ENCODE results near the gene MAN1C1.

Gene MAN1C1

DNA sequence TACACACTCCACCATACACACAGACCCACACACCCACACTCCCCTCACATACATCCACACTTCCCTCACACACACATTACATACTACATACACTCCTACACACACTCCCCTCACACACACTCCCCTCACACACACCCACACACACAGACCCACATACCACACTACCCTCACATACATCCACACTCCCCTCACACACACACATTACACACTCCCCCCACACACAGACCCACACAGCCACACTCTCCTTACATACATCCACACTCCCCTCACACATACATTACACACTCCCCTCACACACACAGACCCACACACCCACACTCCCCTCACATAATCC is 150.8 kb downstream of the MAN1C1 start:
- no peak overlapping the region for H3K27ac Mint-ChIP-seq

DNA sequence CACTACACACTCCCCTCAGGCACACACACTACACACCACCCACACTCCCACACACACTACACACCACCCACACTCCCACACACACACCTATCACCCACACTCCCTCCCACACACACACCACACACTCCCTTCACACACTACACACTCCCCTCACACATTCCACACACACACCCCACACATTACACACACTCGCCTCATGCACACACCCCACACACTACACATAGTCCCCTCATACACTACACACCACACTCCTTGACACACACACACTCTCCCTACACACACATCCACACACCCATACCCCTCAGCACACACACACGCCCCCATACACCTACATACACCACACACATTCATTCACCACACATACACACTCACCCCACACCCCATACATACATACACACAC is 152.4 kb downstream of the MAN1C1 start:
- no peaks in the 10 kb centered on the region for H3K9me3 Mint-ChIP-seq
- H3K4me1 Mint-ChIP-seq (ENCODE audit: low read depth) = peaks cover 58% of the 10 kb centered on the region
- H3K27me3 Mint-ChIP-seq = peaks cover 22% of the 10 kb centered on the region
- no peaks in the 10 kb centered on the region for H3K36me3 Mint-ChIP-seq (ENCODE audit: low read depth)
- H3K27ac Mint-ChIP-seq = no peak overlapping the region
- H3K4me3 Mint-ChIP-seq = no peak overlapping the region

More for the DNA sequence above, 150.8 kb downstream of the MAN1C1 start:
- Mint-ChIP-seq H3K4me3 (no peak overlapping the region), H3K9me3 (no peaks in the 10 kb centered on the region), H3K4me1 (ENCODE audit: low read depth) (peaks cover 42% of the 10 kb centered on the region), H3K27me3 (peaks cover 15% of the 10 kb centered on the region), H3K36me3 (ENCODE audit: low read depth) (no peaks in the 10 kb centered on the region)

DNA sequence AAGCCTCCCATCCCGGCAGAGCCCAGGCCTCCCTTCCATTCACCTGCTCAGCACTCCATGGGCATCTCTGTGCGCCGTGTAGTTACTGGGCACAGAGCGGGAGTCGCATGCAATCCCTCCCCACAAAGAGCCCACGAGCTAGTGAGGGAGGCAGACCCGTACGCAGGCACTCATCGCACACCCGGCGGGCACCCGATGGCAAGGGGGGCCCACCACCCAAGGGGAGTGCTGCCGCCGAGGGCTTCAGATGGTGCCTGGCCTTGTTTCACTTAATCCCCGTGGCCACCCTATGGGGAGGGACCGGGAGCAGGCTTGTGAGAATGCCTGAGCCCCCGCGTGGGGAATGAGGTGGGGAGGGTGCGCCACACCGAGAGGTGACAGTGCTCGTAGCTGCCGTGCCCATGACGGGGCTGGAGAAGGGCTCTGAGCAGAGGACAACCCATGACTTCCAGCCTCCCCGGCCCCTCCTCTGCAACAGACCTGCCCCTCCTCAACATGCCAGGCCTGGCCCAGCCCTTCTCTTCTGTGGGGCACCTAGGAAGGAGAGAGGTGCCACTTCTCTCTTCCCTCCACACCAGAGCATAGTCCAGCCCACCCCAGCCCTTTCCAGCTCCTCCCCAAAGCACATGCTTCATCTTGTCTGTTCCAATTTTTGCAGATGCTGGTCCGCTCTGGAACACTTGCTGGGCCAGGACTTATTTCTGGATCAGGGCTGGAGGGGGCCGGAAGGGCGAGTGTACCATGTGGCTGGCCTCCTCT is 153.2 kb downstream of the MAN1C1 start:
- peaks cover 65% of the 10 kb centered on the region for H3K4me1 Mint-ChIP-seq (ENCODE audit: low read depth)
- H3K27ac Mint-ChIP-seq = no peak overlapping the region
- H3K9me3 Mint-ChIP-seq = no peaks in the 10 kb centered on the region
- no peaks in the 10 kb centered on the region for H3K36me3 Mint-ChIP-seq (ENCODE audit: low read depth)
- H3K27me3 Mint-ChIP-seq = peaks cover 22% of the 10 kb centered on the region
- H3K4me3 Mint-ChIP-seq = no peak overlapping the region

DNA sequence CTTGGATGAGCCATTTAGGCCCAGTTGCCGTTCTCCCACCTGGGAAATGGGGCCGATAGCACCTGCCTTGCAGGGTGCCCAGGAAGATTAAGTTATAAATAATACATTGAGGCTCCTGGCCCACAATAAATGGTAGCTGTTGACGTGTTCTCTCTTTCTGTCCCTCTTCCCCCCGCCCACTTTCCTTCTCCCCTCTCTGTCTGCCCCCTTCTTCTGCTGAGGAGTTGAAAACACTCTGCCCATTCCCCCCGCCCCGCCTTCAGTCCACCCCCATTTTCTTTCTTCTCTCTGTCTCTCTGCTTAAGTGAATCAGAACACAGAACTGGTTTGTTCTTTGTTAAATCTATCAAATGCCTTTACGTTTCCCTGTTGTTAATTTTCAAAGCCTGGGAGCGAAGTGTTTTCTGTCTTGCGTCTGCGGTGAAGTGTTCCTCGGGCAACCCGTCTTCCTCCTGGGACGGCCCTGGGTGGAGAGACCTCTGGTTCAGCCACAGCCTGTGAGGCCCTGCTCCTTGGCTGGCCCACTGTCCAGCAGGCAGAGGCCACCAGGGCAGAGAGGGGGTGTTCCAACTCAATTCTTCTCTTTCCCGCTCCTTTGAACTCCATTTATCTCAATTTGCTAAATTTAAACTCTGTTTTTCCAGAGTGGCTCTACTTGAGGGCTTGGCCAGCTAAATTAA is 154.1 kb downstream of the MAN1C1 start:
- Mint-ChIP-seq H3K4me3 (peak overlapping the region; percentile 30), H3K27me3 (peaks cover 22% of the 10 kb centered on the region), H3K9me3 (no peaks in the 10 kb centered on the region), H3K36me3 (ENCODE audit: low read depth) (no peaks in the 10 kb centered on the region), H3K4me1 (ENCODE audit: low read depth) (peaks cover 67% of the 10 kb centered on the region), H3K27ac (peak overlapping the region; percentile 53)

DNA sequence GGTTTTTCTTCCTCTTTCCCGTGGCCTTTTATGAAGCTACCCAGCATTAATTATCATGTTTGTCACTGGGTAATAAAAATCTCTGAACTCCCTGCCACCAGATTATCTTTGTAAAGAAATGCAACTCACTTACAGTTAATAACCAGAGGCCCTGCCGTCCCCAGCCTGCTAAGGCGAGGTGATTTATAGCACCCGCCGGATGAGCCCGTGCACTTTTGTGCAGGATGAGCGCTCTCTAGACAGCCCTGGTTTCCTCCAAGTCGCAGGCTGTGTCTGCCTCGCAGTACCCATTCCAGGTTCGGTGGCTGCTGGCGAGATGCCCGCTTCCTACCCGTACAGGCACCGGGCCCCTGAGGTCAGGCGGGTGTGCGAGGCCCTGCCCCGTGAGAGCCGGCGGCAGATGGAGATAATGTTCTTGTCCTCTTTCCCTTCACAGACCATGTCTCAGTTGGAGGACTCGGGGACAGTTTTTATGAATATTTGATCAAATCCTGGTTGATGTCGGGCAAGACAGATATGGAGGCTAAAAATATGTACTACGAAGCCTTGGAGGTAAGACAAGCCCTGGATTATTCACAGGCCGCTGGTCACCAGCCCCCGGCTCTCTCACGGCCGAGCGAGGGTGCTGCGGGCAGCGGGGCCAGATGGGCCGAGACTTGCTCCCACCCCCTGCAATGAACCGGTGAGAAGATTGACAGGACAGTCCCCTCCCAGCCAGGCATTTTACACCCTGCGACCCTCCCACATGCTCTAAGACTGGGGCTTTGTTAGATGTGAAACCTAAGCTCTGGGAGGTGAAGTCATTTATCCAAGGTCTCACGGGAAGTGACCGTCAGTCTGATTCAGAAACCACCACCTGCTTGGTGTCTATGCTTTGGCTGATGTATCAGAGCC is 154.9 kb downstream of the MAN1C1 start:
- Mint-ChIP-seq H3K27me3 (peaks cover 22% of the 10 kb centered on the region), H3K4me3 (peak overlapping the region; percentile 30), H3K27ac (peak overlapping the region; percentile 53), H3K4me1 (ENCODE audit: low read depth) (peaks cover 65% of the 10 kb centered on the region), H3K36me3 (ENCODE audit: low read depth) (no peaks in the 10 kb centered on the region), H3K9me3 (no peaks in the 10 kb centered on the region)

DNA sequence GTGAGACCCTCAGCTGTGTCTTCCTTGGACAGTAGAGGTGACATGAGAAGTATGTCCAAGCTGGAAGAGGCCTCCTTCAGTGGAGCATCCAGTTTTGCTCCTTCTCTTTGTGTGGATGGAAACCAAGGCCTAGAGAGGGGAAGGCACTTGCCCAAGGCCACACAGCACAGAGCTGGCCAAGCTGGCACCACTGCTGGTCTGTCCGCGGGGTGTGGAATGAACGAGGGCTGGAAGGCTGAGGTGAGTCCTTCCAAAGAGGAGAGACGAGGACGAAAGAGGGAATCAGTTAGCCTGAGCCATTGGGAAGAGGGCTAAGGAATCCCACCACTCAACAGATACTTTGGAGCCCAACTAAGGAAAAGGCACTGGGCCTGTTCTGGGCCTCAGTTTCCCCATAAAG is 155.6 kb downstream of the MAN1C1 start:
- Mint-ChIP-seq H3K4me3 (no peak overlapping the region), H3K4me1 (ENCODE audit: low read depth) (peaks cover 61% of the 10 kb centered on the region), H3K36me3 (ENCODE audit: low read depth) (no peaks in the 10 kb centered on the region), H3K27me3 (peaks cover 22% of the 10 kb centered on the region), H3K27ac (no peak overlapping the region), H3K9me3 (no peaks in the 10 kb centered on the region)

DNA sequence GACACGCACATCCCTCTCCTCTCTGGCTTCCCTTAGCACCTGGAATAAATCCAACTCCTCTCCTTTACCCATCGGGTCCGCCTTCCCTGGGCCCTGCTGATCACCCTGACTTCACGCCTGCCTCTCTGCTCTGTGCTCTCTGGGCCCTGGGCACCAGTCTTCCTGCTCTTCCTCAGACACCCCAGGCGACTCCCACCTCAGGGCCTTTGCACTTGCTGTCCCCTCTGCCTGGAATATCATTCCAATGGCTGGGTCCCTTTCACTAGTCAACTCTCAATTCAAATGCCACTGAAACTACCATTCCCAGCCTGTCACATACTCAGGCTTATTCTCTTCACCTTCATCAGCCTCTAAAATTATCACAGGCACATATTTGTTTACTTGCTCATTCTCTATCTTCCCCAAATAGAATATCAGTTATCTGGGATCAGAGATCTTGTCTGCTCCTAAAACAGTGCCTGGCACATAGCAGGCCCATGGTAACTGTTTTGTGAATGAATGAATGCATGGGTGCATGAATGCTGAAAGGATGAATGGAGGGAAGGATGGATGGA is 156.2 kb downstream of the MAN1C1 start:
- Mint-ChIP-seq H3K9me3 (no peaks in the 10 kb centered on the region), H3K4me3 (no peak overlapping the region), H3K27ac (no peak overlapping the region), H3K27me3 (peaks cover 22% of the 10 kb centered on the region), H3K36me3 (ENCODE audit: low read depth) (no peaks in the 10 kb centered on the region), H3K4me1 (ENCODE audit: low read depth) (peaks cover 61% of the 10 kb centered on the region)

DNA sequence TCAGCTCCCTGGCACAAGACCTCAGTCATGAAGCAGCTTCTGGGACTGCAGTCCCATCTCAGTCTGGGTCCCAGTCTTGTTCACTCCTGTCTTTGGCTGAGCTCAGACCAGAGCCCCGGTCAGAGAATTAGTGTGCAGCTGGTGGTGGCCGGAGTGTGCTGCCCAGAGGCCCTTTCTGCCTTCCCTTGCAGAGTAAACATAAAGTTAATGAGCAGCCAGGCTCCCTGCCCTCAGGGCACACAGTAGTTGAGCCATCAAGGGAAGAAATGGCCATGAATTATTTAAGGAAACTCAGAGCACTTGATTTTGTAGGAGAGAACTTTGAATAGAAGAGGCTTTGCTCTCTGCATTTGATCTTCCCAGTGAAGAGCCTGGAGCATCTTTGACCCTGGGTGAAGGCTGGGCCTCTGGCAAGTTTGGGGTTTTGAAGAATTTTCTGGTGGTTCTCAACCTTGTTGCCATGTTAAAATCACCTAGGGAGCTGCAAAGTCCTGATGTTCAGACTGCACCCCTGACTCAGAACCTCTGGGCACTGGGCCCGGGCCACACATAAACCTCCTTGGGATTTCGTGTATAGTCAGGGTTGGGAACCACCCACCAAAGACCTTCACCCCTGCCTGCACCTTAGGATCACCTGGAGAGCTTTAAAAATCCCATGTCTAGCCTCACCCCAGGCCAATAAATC is 157.0 kb downstream of the MAN1C1 start:
- Mint-ChIP-seq H3K4me1 (ENCODE audit: low read depth) (peaks cover 61% of the 10 kb centered on the region), H3K36me3 (ENCODE audit: low read depth) (no peaks in the 10 kb centered on the region), H3K27me3 (peaks cover 22% of the 10 kb centered on the region), H3K9me3 (no peaks in the 10 kb centered on the region), H3K27ac (no peak overlapping the region), H3K4me3 (no peak overlapping the region)

DNA sequence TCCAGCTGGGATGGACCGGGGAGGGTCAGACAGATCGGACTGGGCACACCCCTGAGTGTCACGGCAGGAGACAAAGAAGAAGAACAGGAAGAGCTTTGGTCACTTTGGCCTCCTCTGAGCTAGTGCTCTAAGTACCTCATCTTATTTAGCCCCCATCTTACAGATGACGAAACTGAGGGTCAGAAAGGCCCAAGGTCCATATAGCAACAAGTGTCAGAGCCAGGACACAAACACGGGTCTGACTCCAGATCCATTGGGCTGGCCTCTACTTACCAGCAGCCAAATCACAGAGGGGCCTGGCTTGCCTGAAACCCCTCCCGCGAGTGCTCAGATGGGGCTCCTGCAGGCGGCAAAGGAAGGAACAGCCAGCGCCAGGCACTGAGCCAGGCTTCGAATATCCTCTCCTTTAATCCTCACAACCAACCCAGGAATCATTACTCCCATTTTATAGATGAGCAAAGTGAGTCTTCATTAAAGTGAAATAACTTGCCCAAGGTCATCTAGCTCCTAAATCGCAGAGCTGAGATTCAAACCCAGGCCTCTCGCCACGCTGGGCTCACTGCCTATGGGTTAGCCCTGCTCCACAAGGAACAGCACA is 157.7 kb downstream of the MAN1C1 start:
- peaks cover 61% of the 10 kb centered on the region for H3K4me1 Mint-ChIP-seq (ENCODE audit: low read depth)

DNA sequence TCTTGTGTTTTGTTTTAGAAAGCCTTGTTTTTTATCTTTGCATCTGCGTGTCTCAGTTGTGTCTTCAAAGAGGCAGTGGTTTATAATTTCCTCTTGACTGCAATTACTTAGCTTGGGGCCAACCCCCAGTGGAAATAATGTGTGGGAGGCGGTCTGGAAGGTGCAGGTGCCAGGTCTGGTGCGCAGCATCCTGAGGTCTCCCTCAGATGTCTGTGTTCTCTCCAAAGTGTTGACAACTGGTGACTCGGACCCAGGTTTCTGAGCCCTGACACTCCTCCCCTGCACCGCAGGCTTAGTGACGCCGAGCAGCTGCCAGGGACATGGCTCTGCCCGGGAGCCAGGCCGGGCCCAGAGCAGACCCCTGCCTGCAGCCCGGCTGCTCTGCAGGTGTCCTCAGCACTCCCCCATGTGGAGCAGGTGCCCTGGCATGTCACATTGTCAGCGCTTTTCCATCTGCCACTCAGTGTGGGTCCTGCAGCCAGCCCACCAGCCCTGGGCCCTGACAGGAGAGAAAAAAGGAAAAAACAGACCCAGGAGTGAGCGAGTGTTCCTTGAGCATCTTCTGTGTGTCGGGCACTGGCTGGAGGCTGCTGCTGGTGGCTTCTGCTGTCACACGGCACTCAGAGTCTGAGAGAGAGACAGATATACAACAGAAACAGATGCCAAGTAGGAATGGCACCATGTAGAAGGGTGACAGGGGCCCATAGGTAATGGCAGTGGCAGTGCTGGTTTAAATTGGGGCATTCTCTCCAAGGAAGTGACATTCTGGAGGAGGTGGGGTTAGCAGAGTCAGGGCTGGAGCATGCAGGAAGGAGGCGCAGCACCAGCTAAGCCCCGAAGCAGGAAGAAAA is 158.6 kb downstream of the MAN1C1 start:
- Mint-ChIP-seq H3K27ac (peak overlapping the region; percentile 77), H3K36me3 (ENCODE audit: low read depth) (no peaks in the 10 kb centered on the region), H3K4me3 (peak overlapping the region; percentile 64), H3K9me3 (no peaks in the 10 kb centered on the region), H3K27me3 (peaks cover 21% of the 10 kb centered on the region), H3K4me1 (ENCODE audit: low read depth) (peaks cover 59% of the 10 kb centered on the region)

More for the DNA sequence above, 157.7 kb downstream of the MAN1C1 start:
- H3K27me3 Mint-ChIP-seq = peaks cover 22% of the 10 kb centered on the region
- no peaks in the 10 kb centered on the region for H3K9me3 Mint-ChIP-seq
- peak overlapping the region; percentile 77 for H3K27ac Mint-ChIP-seq
- peak overlapping the region; percentile 64 for H3K4me3 Mint-ChIP-seq
- no peaks in the 10 kb centered on the region for H3K36me3 Mint-ChIP-seq (ENCODE audit: low read depth)

DNA sequence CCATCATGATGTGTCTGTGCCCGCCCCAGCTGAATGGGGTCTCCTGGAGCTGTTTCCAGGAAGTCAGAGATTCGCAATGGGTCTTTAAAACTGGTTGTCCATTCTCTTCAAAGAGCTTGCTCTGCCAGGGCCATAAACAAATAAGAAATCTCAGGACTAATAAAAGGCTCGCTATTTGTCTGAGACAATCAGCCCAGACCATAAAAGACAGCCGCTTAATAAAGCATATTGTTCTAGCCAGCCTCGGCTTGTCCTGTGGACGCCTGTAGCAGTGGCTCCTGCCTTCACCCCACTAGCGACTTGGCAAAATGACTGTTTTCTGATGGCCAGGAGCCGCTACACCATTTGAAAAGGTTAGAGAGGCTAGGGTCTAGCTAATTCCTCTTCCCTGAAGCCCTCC is 162.8 kb downstream of the MAN1C1 start:
- peaks cover 18% of the 10 kb centered on the region for H3K4me1 Mint-ChIP-seq (ENCODE audit: low read depth)
- no peak overlapping the region for H3K4me3 Mint-ChIP-seq
- H3K36me3 Mint-ChIP-seq (ENCODE audit: low read depth) = no peaks in the 10 kb centered on the region
- H3K9me3 Mint-ChIP-seq = no peaks in the 10 kb centered on the region
- no peak overlapping the region for H3K27ac Mint-ChIP-seq
- no peaks in the 10 kb centered on the region for H3K27me3 Mint-ChIP-seq

DNA sequence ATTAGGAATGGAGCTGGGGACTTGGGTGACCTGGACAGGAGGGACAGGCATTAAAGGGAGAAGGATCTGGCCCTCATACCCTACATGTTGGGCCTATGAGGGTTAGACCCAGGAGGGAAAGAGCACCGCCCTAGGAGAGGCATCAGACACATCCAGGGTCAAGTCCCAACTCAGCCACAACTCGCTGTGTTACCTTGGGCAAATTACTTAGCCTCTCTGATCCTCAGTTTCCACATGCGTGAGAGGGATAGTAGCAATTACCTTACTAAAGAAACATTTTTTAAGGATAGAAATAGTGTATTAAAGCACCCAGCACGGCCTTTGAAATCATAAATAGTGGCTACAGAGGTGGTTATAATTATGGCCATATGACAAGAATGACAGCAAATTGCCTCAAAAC is 163.3 kb downstream of the MAN1C1 start:
- H3K4me1 Mint-ChIP-seq (ENCODE audit: low read depth) = peaks cover 13% of the 10 kb centered on the region
- H3K36me3 Mint-ChIP-seq (ENCODE audit: low read depth) = no peaks in the 10 kb centered on the region
- H3K9me3 Mint-ChIP-seq = no peaks in the 10 kb centered on the region
- no peak overlapping the region for H3K4me3 Mint-ChIP-seq
- H3K27ac Mint-ChIP-seq = no peak overlapping the region
- no peaks in the 10 kb centered on the region for H3K27me3 Mint-ChIP-seq

DNA sequence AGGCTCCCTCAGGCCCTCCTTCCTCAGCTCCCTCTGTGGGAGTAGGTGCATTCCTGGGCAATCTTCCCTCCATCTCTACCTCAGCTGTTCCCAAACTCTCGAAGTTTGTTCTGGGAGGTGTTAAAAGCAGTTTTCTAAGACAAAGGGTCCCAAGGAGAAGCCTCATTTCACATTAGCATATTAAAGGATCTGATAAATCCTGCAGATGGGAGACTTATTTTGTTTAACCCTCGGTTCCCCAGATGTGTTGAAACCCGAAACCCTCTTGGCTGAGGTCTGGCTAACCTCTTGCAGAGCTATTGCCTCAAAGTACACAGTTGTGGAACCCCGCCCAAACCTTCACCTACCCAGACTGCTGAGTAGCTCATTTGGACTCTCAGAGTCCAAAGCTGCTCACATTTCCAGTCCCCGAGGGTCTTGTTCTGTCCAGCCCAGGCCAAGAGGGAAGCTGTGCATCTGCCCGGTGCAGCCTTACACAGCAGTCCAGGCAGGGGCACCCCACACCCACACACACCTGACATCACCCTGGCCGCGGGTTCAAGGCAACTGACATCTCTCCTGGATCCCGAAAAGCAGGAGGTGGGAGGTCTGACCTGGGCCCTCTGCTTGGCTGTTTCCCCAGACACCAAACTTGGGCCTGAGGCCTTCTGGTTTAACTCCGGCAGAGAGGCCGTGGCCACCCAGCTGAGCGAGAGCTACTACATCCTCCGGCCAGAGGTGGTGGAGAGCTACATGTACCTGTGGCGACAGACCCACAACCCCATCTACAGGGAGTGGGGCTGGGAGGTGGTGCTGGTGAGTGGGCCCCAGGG is 163.9 kb downstream of the MAN1C1 start:
- Mint-ChIP-seq H3K4me3 (no peak overlapping the region), H3K27ac (no peak overlapping the region), H3K4me1 (ENCODE audit: low read depth) (peaks cover 7% of the 10 kb centered on the region), H3K27me3 (no peaks in the 10 kb centered on the region), H3K36me3 (ENCODE audit: low read depth) (no peaks in the 10 kb centered on the region), H3K9me3 (no peaks in the 10 kb centered on the region)

Data from stimulated activated naive CD8-positive, alpha-beta T cell treated with anti-CD3 and anti-CD28 coated beads, Interleukin-15, Interleukin-2, amounts not matched to agents 100 ng/mL and 50 ng/mL, for 24 hours (primary cell).